WTC11 (cell line): Measurements from ENCODE around the gene PGD. TPM values are rescaled to one million over a fixed set of nuclear protein-coding genes. Genes with fewer than 3 reads are reported as not detected.

Source experiments
- GTF2I ChIP-seq: fragments of 250-450 bp; sonication (Bioruptor Pico); conservative IDR thresholded peaks from 2 replicates; pipeline ENCODE4 v1.4.0; 2021; ENCODE audit warnings: mild to moderate bottlenecking
- OVOL2 ChIP-seq: fragments of 250-450 bp; sonication (Bioruptor Pico); IDR thresholded peaks from 2 replicates; pipeline ENCODE4 v1.9.0; 2021; ENCODE audit warnings: mild to moderate bottlenecking, borderline replicate concordance
- RORB ChIP-seq: fragments of 250-450 bp; sonication (Bioruptor Pico); IDR thresholded peaks from 2 replicates; pipeline ENCODE4 v1.9.0; 2021; ENCODE audit warnings: mild to moderate bottlenecking
- TEAD4 ChIP-seq: sonication (generic); formaldehyde crosslinking; IDR thresholded peaks from 2 replicates; pipeline ENCODE4 v1.8.0; 2022; ENCODE audit warnings: mild to moderate bottlenecking, missing genetic modification reagents
- ZBTB21 ChIP-seq: sonication (generic); formaldehyde crosslinking; IDR thresholded peaks from 2 replicates; pipeline ENCODE4 v1.8.1; 2023; ENCODE audit warnings: mild to moderate bottlenecking, missing genetic modification reagents, borderline replicate concordance
- total RNA-seq: library from RNA; stranded (reverse); gene quantifications from 3 replicates; pipeline ENCODE4 v1.2.3, GENCODE V29; 2021
- TF ChIP-seq, protein P1 (sequence below): fragments of 250-450 bp; sonication (Bioruptor Pico); IDR thresholded peaks from 2 replicates; pipeline ENCODE4 v1.9.0; 2021; ENCODE audit warnings: mild to moderate bottlenecking, borderline replicate concordance
- TF ChIP-seq, protein P2 (sequence below): sonication (generic); formaldehyde crosslinking; IDR thresholded peaks from 2 replicates; pipeline ENCODE4 v1.8.1; 2022; ENCODE audit warnings: missing genetic modification reagents, borderline replicate concordance
- TF ChIP-seq, protein P3 (sequence below): fragments of 250-450 bp; sonication (Bioruptor Pico); conservative IDR thresholded peaks from 2 replicates; pipeline ENCODE4 v1.9.0; 2021; ENCODE audit warnings: mild to moderate bottlenecking
- TF ChIP-seq, protein P4 (sequence below): sonication (generic); formaldehyde crosslinking; IDR thresholded peaks from 2 replicates; pipeline ENCODE4 v1.8.0; 2022; ENCODE audit warnings: mild to moderate bottlenecking, missing genetic modification reagents
- TF ChIP-seq, protein P5 (sequence below): sonication (generic); formaldehyde crosslinking; IDR thresholded peaks from 2 replicates; pipeline ENCODE4 v1.8.1; 2023; ENCODE audit warnings: mild to moderate bottlenecking, missing genetic modification reagents, borderline replicate concordance
- TF ChIP-seq, protein P6 (sequence below): sonication (generic); formaldehyde crosslinking; IDR thresholded peaks from 2 replicates; pipeline ENCODE4 v1.8.1; 2023; ENCODE audit warnings: mild to moderate bottlenecking, missing genetic modification reagents, moderate library complexity
- TF ChIP-seq, protein P7 (sequence below): sonication (generic); formaldehyde crosslinking; IDR thresholded peaks from 2 replicates; pipeline ENCODE4 v1.8.1; 2023; ENCODE audit warnings: mild to moderate bottlenecking, moderate library complexity, missing genetic modification reagents
- TF ChIP-seq, protein P8 (sequence below): sonication (generic); formaldehyde crosslinking; IDR thresholded peaks from 2 replicates; pipeline ENCODE4 v1.8.1; 2022; ENCODE audit warnings: mild to moderate bottlenecking, missing genetic modification reagents, moderate library complexity, borderline replicate concordance
- TF ChIP-seq, protein P9 (sequence below): sonication (generic); formaldehyde crosslinking; IDR thresholded peaks from 2 replicates; pipeline ENCODE4 v1.8.1; 2023; ENCODE audit warnings: mild to moderate bottlenecking, missing genetic modification reagents, moderate library complexity
- TF ChIP-seq, protein P10 (sequence below): sonication (generic); formaldehyde crosslinking; IDR thresholded peaks from 2 replicates; pipeline ENCODE4 v1.8.0; 2022; ENCODE audit warnings: mild to moderate bottlenecking, missing genetic modification reagents

The PGD gene
- total RNA-seq, 1 experiment from 2014 or later, result 278 TPM

DNA sequence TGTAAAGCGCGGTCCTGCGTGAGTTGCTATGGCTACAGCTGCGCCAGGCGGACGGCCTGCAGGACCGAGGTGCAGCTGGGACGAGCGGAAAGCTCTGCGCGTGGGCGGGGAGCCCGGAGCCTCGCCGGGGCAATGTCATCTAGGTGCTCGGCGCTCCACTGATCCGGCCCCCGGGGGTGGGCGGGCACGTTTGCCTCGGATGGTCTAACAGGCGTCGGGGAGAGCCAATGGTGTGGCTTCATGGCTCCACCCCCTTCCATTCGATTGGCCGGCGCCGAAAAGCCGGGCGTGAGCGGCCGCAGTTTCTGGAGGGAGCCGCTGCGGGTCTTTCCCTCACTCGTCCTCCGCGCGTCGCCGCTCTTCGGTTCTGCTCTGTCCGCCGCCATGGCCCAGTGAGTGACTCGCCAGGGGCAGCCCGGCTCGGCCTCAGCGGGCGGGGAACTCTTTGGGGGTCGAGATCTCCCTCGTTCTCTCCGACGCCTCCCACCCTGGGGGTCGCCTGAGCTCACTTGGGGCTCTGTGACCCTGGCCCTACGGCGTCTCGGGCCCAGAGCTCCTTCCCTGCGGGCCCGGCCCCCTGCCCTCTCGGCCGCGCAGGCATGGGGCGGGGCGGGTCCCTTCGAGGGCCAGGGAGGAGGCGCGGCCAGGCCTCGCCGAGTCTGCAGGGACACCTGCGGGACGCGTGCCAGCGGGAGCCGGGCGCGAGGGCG is at the start of gene PGD (continued):
- TF ChIP-seq, protein P1, sequence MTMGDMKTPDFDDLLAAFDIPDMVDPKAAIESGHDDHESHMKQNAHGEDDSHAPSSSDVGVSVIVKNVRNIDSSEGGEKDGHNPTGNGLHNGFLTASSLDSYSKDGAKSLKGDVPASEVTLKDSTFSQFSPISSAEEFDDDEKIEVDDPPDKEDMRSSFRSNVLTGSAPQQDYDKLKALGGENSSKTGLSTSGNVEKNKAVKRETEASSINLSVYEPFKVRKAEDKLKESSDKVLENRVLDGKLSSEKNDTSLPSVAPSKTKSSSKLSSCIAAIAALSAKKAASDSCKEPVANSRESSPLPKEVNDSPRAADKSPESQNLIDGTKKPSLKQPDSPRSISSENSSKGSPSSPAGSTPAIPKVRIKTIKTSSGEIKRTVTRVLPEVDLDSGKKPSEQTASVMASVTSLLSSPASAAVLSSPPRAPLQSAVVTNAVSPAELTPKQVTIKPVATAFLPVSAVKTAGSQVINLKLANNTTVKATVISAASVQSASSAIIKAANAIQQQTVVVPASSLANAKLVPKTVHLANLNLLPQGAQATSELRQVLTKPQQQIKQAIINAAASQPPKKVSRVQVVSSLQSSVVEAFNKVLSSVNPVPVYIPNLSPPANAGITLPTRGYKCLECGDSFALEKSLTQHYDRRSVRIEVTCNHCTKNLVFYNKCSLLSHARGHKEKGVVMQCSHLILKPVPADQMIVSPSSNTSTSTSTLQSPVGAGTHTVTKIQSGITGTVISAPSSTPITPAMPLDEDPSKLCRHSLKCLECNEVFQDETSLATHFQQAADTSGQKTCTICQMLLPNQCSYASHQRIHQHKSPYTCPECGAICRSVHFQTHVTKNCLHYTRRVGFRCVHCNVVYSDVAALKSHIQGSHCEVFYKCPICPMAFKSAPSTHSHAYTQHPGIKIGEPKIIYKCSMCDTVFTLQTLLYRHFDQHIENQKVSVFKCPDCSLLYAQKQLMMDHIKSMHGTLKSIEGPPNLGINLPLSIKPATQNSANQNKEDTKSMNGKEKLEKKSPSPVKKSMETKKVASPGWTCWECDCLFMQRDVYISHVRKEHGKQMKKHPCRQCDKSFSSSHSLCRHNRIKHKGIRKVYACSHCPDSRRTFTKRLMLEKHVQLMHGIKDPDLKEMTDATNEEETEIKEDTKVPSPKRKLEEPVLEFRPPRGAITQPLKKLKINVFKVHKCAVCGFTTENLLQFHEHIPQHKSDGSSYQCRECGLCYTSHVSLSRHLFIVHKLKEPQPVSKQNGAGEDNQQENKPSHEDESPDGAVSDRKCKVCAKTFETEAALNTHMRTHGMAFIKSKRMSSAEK, result no peak
- TF ChIP-seq, protein P2, sequence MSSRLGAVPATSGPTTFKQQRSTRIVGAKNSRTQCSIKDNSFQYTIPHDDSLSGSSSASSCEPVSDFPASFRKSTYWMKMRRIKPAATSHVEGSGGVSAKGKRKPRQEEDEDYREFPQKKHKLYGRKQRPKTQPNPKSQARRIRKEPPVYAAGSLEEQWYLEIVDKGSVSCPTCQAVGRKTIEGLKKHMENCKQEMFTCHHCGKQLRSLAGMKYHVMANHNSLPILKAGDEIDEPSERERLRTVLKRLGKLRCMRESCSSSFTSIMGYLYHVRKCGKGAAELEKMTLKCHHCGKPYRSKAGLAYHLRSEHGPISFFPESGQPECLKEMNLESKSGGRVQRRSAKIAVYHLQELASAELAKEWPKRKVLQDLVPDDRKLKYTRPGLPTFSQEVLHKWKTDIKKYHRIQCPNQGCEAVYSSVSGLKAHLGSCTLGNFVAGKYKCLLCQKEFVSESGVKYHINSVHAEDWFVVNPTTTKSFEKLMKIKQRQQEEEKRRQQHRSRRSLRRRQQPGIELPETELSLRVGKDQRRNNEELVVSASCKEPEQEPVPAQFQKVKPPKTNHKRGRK (CRISPR knock-in tag), result no peak
- TF ChIP-seq, protein P3, sequence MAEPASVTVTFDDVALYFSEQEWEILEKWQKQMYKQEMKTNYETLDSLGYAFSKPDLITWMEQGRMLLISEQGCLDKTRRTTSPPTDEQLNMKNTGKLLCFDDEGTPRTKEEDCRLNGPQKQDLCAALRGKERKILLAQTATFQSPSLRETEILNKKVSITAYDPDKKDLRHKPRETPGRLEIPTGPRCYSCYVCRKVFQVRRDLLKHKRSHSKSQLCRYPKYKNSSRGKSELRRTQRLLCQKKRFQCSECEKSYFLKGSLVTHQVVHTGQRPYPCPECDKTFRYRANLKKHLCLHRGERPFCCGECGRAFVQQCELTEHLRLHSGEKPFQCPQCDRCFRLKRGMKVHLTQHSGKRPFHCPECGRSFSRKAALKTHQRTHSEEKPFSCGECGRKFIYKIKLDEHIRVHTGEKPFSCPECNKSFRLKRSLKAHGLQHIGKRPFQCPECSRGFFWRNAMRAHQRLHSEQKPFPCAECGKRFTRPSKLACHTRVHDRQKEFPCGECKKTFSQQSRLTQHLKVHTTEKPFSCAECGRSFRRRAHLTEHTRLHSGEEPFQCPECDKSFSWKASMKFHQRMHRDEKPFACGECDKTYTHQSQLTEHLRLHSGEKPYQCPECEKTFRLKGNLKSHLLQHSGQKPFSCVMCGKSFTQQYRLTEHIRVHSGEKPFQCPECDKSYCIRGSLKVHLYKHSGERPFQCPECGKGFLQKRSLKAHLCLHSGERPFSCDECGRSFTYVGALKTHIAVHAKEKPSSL (CRISPR knock-in tag), result no peak
- no peak for TF ChIP-seq RORB (CRISPR knock-in tag)
- TF ChIP-seq, protein P4, sequence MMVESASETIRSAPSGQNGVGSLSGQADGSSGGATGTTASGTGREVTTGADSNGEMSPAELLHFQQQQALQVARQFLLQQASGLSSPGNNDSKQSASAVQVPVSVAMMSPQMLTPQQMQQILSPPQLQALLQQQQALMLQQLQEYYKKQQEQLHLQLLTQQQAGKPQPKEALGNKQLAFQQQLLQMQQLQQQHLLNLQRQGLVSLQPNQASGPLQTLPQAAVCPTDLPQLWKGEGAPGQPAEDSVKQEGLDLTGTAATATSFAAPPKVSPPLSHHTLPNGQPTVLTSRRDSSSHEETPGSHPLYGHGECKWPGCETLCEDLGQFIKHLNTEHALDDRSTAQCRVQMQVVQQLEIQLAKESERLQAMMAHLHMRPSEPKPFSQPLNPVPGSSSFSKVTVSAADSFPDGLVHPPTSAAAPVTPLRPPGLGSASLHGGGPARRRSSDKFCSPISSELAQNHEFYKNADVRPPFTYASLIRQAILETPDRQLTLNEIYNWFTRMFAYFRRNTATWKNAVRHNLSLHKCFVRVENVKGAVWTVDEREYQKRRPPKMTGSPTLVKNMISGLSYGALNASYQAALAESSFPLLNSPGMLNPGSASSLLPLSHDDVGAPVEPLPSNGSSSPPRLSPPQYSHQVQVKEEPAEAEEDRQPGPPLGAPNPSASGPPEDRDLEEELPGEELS (CRISPR knock-in tag), result peak; percentile 80
- TF ChIP-seq ZBTB21 (CRISPR knock-in tag), result no peak
- TF ChIP-seq, protein P5, sequence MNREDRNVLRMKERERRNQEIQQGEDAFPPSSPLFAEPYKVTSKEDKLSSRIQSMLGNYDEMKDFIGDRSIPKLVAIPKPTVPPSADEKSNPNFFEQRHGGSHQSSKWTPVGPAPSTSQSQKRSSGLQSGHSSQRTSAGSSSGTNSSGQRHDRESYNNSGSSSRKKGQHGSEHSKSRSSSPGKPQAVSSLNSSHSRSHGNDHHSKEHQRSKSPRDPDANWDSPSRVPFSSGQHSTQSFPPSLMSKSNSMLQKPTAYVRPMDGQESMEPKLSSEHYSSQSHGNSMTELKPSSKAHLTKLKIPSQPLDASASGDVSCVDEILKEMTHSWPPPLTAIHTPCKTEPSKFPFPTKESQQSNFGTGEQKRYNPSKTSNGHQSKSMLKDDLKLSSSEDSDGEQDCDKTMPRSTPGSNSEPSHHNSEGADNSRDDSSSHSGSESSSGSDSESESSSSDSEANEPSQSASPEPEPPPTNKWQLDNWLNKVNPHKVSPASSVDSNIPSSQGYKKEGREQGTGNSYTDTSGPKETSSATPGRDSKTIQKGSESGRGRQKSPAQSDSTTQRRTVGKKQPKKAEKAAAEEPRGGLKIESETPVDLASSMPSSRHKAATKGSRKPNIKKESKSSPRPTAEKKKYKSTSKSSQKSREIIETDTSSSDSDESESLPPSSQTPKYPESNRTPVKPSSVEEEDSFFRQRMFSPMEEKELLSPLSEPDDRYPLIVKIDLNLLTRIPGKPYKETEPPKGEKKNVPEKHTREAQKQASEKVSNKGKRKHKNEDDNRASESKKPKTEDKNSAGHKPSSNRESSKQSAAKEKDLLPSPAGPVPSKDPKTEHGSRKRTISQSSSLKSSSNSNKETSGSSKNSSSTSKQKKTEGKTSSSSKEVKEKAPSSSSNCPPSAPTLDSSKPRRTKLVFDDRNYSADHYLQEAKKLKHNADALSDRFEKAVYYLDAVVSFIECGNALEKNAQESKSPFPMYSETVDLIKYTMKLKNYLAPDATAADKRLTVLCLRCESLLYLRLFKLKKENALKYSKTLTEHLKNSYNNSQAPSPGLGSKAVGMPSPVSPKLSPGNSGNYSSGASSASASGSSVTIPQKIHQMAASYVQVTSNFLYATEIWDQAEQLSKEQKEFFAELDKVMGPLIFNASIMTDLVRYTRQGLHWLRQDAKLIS (CRISPR knock-in tag), result no peak
- TF ChIP-seq, protein P6, sequence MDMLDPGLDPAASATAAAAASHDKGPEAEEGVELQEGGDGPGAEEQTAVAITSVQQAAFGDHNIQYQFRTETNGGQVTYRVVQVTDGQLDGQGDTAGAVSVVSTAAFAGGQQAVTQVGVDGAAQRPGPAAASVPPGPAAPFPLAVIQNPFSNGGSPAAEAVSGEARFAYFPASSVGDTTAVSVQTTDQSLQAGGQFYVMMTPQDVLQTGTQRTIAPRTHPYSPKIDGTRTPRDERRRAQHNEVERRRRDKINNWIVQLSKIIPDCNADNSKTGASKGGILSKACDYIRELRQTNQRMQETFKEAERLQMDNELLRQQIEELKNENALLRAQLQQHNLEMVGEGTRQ, result no peak
- TF ChIP-seq, protein P7, sequence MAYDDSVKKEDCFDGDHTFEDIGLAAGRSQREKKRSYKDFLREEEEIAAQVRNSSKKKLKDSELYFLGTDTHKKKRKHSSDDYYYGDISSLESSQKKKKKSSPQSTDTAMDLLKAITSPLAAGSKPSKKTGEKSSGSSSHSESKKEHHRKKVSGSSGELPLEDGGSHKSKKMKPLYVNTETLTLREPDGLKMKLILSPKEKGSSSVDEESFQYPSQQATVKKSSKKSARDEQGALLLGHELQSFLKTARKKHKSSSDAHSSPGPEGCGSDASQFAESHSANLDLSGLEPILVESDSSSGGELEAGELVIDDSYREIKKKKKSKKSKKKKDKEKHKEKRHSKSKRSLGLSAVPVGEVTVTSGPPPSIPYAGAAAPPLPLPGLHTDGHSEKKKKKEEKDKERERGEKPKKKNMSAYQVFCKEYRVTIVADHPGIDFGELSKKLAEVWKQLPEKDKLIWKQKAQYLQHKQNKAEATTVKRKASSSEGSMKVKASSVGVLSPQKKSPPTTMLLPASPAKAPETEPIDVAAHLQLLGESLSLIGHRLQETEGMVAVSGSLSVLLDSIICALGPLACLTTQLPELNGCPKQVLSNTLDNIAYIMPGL (CRISPR knock-in tag), result peak; percentile 90
- TF ChIP-seq TEAD4 (CRISPR knock-in tag), result 0 out of 2 replicates have a peak, but pooled peaks have one; percentile 49
- TF ChIP-seq, protein P8, sequence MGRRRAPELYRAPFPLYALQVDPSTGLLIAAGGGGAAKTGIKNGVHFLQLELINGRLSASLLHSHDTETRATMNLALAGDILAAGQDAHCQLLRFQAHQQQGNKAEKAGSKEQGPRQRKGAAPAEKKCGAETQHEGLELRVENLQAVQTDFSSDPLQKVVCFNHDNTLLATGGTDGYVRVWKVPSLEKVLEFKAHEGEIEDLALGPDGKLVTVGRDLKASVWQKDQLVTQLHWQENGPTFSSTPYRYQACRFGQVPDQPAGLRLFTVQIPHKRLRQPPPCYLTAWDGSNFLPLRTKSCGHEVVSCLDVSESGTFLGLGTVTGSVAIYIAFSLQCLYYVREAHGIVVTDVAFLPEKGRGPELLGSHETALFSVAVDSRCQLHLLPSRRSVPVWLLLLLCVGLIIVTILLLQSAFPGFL (CRISPR knock-in tag), result peak; percentile 77; the same call in 1 of the 2 replicates
- TF ChIP-seq, protein P9, sequence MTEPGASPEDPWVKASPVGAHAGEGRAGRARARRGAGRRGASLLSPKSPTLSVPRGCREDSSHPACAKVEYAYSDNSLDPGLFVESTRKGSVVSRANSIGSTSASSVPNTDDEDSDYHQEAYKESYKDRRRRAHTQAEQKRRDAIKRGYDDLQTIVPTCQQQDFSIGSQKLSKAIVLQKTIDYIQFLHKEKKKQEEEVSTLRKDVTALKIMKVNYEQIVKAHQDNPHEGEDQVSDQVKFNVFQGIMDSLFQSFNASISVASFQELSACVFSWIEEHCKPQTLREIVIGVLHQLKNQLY (CRISPR knock-in tag), result no peak
- TF ChIP-seq GTF2I (CRISPR knock-in tag), result no peak
- TF ChIP-seq, protein P10, sequence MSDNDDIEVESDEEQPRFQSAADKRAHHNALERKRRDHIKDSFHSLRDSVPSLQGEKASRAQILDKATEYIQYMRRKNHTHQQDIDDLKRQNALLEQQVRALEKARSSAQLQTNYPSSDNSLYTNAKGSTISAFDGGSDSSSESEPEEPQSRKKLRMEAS (CRISPR knock-in tag), result peak; percentile 94
- no peak for TF ChIP-seq OVOL2 (CRISPR knock-in tag)
